Endothelial cell of umbilical vein (primary cell): ENCODE data around the gene SLC8A1. TPM values are rescaled to one million over a fixed set of nuclear protein-coding genes. Genes with fewer than 3 reads are reported as not detected.

Experiments
- BruUV-seq: library from RNA; stranded (reverse); fragments of 400-500 nt; replicated peaks from 2 replicates; lab custom pipeline; 2021; lab: Mats Ljungman, UMichigan
- CTCF ChIA-PET: fragments of 300-600, 350-600 bp; sonication (Branson Sonifier 250); formaldehyde crosslinking; loops from one replicate; lab custom pipeline; 2021; ENCODE audit warnings: antibody characterized with exemption, inconsistent platforms; lab: Charles Lee
- POLR2A ChIA-PET: fragments of 300-600, 350-600 bp; sonication (Branson Sonifier 250); formaldehyde crosslinking; loops from one replicate; lab custom pipeline; 2021; ENCODE audit warnings: antibody characterized with exemption, inconsistent platforms; lab: Charles Lee
- DNase-seq: peaks from one replicate; pipeline ENCODE4 v3.0.0-alpha.2; 2011; ENCODE audit warnings: low read depth, low spot score
- FAIRE-seq: peaks from 2 replicates; lab custom pipeline; 2011; peaks lifted over from hg19 to GRCh38; lab: Jason Lieb, UNC
- H2AFZ ChIP-seq: 2 replicates; pipeline ENCODE4 v1.6.0; 2012; ENCODE audit warnings: low read depth, low read length, control low read depth, inconsistent platforms
- H3K27ac ChIP-seq: 2 replicates; pipeline ENCODE4 v1.5.1; 2011; ENCODE audit warnings: low read depth, mild to moderate bottlenecking, control low read depth, low read length, moderate library complexity; ENCODE audit not compliant: insufficient read depth
- H3K27me3 ChIP-seq, 2 experiments: 2 replicates each; pipeline versions ENCODE4 v1.6.0 to v1.6.1; 2011; ENCODE audit warnings: low read length in 2 of 2, mixed read lengths in 1 of 2; ENCODE audit not compliant: control insufficient read depth in 2 of 2, insufficient read depth in 2 of 2
- H3K36me3 ChIP-seq, 2 experiments: 2 replicates in 1 of 2; 3 replicates in 1 of 2; pipeline ENCODE4 v1.5.1; 2011; ENCODE audit warnings: low read length in 2 of 2, mild to moderate bottlenecking in 1 of 2, moderate library complexity in 1 of 2; ENCODE audit not compliant: control insufficient read depth in 2 of 2, insufficient read depth in 2 of 2; ENCODE audit errors: extremely low read depth in 1 of 2
- H3K4me1 ChIP-seq: 3 replicates; pipeline ENCODE4 v1.5.1; 2011; ENCODE audit warnings: mild to moderate bottlenecking, low read length; ENCODE audit not compliant: control insufficient read depth, insufficient read depth; ENCODE audit errors: extremely low read depth
- H3K4me2 ChIP-seq: 2 replicates; pipeline ENCODE4 v1.6.1; 2011; ENCODE audit warnings: low read length, control low read depth, mixed read lengths; ENCODE audit not compliant: insufficient read depth
- H3K4me3 ChIP-seq, 3 experiments: fragments of 200-600 bp in 1 of 3; sonication (generic), shearing (Covaris generic) in 1 of 3; replicated peaks in 1 of 3; 2 replicates each; pipeline ENCODE4 v1.5.1; 2011 to 2016; ENCODE audit warnings: control low read depth in 3 of 3, low read length in 3 of 3, mild to moderate bottlenecking in 2 of 3, inconsistent platforms in 1 of 3, low read depth in 1 of 3, moderate library complexity in 1 of 3; ENCODE audit not compliant: insufficient read depth in 1 of 3
- H3K79me2 ChIP-seq: 2 replicates; pipeline ENCODE4 v1.6.0; 2012; ENCODE audit warnings: low read length, inconsistent platforms; ENCODE audit not compliant: control insufficient read depth, insufficient read depth
- H3K9ac ChIP-seq: replicated peaks from 2 replicates; pipeline ENCODE3; 2011; ENCODE audit warnings: low read length, control low read depth; ENCODE audit not compliant: insufficient read depth; ENCODE audit errors: extremely low read depth
- H3K9me1 ChIP-seq: replicated peaks from 3 replicates; pipeline ENCODE4 v1.6.0; 2011; ENCODE audit warnings: mild to moderate bottlenecking, low read length; ENCODE audit not compliant: control insufficient read depth, insufficient read depth; ENCODE audit errors: extremely low read depth
- H3K9me3 ChIP-seq: replicated peaks from 2 replicates; pipeline ENCODE4 v1.5.1; 2012; ENCODE audit warnings: low read length, inconsistent platforms; ENCODE audit not compliant: control insufficient read depth, insufficient read depth
- H4K20me1 ChIP-seq: replicated peaks from 2 replicates; pipeline ENCODE3; 2011; ENCODE audit warnings: mild to moderate bottlenecking, low read length; ENCODE audit not compliant: control insufficient read depth, insufficient read depth; ENCODE audit errors: extremely low read depth
- EZH2 ChIP-seq: IDR thresholded peaks from 2 replicates; pipeline ENCODE4 v1.6.1; 2012; ENCODE audit warnings: borderline replicate concordance, low read depth, mild to moderate bottlenecking, moderate library complexity, low read length, inconsistent platforms; ENCODE audit not compliant: severe bottlenecking
- FOS ChIP-seq: IDR thresholded peaks from 2 replicates; pipeline ENCODE4 v1.6.1; 2011; ENCODE audit warnings: mild to moderate bottlenecking, low read length, moderate library complexity, borderline replicate concordance; ENCODE audit not compliant: insufficient read depth
- GATA2 ChIP-seq: IDR thresholded peaks from 2 replicates; pipeline ENCODE4 v1.7.0; 2011; ENCODE audit warnings: low read depth, mild to moderate bottlenecking, moderate library complexity, mixed read lengths, low read length; ENCODE audit not compliant: insufficient read length, insufficient read depth
- JUN ChIP-seq: IDR thresholded peaks from 2 replicates; pipeline ENCODE4 v1.6.1; 2011; ENCODE audit warnings: borderline replicate concordance, low read depth; ENCODE audit not compliant: insufficient read length, insufficient read depth
- MYC ChIP-seq: IDR thresholded peaks from one replicate; pipeline ENCODE4 v1.6.1; 2011; ENCODE audit warnings: mild to moderate bottlenecking, low read depth, low read length
- POLR2A ChIP-seq: IDR thresholded peaks from 2 replicates; pipeline ENCODE4 v1.6.1; 2012; ENCODE audit warnings: low read depth, mild to moderate bottlenecking, control low read depth, low read length
- POLR2AphosphoS5 ChIP-seq: IDR thresholded peaks from 2 replicates; pipeline ENCODE4 v1.6.1; 2012; ENCODE audit warnings: low read depth, mild to moderate bottlenecking, control low read depth, low read length, moderate library complexity; ENCODE audit not compliant: insufficient read depth
- dilution Hi-C: fragments of 300-500 bp; cut with MboI; formaldehyde crosslinking; loops from one replicate; pipeline ENCODE4 v1.15.0; 2019; ENCODE audit warnings: low sequenced_read_pairs; ENCODE audit not compliant: extremely low pct_ligation_motif_present
- intact Hi-C: fragments of 100-400 bp; cut with micrococcal nuclease; formaldehyde crosslinking; loops from one replicate; pipeline ENCODE4 v1.10.0; 2022
- polyA plus RNA-seq, 4 experiments: library from polyadenylated mRNA; depleted of rRNA in 3 of 4; stranded (reverse) in 3 of 4; unstranded in 1 of 4; fragments of >200 nt; gene quantifications; 2 replicates each; pipeline versions ENCODE4 v1.2.1 to v1.2.3, GENCODE V29; 2011 to 2012; ENCODE audit warnings: missing spikeins in 1 of 4
- total RNA-seq: library from RNA; stranded (reverse); gene quantifications from 2 replicates; pipeline ENCODE4 v1.2.3, GENCODE V29; 2021
- TF ChIP-seq, protein P1 (sequence below): IDR thresholded peaks from 2 replicates; pipeline ENCODE4 v1.6.1; 2011; ENCODE audit not compliant: insufficient read depth, insufficient read length
- TF ChIP-seq, protein P2 (sequence below), 2 donors: IDR thresholded peaks; 1 replicate in 1 of 2; 2 replicates in 1 of 2; pipeline ENCODE4 v1.5.1; 2011; ENCODE audit warnings: low read length in 2 of 2, mild to moderate bottlenecking in 2 of 2, moderate library complexity in 2 of 2, control low read depth in 1 of 2, inconsistent platforms in 1 of 2, low read depth in 1 of 2; ENCODE audit not compliant: insufficient read depth in 1 of 2; ENCODE audit errors: extremely low read depth in 1 of 2

The SLC8A1 gene
- total and polyA plus RNA-seq, 2 donors (not counting 3 experiments of a cell fraction or from before 2014, with no cell fraction given): 0.19 to 1.8 TPM

DNA sequence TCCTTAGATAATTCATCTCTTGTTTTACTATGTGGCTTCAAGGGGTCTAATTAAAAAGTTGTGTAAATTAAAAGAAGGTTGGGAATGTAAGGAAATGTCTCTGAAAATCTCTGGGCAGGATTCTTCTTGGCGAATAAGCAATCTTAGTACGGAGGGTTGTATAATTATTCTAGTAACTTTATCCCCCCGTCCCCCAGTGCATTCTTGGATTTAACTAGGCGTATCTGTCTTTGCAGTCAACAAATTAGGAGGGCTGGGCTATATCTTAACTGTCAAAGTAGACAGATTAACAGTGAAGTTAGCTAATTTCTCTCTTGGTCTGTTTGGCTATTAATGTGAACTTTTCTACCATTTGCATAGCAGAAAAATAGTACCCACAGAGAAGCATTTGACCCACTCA is 343.0 kb downstream of the SLC8A1 start:
- Histone ChIP-seq H4K20me1 (no peaks in the 10 kb centered on the region), H3K4me3 (no peak overlapping the region), H3K27me3 (no peaks in the 10 kb centered on the region), H3K79me2 (no peaks in the 10 kb centered on the region), H3K9me1 (no peaks in the 10 kb centered on the region), H3K9me3 (no peaks in the 10 kb centered on the region), H2AFZ (no peak overlapping the region), H3K4me2 (no peak overlapping the region), H3K36me3 (no peaks in the 10 kb centered on the region), H3K4me1 (no peaks in the 10 kb centered on the region), H3K9ac (no peak overlapping the region), H3K27ac (no peak overlapping the region)
- BruUV-seq: no TSS peak
- CTCF ChIA-PET: interaction anchor here (0.6 kb wide), 1 partner anchor 12 kb away, joined by 3 read pairs; no protein-coding TSS in a partner anchor
- POLR2A ChIA-PET: no interaction called here
- intact Hi-C loops: no loop called here
- dilution Hi-C loops: no loop called here
- FAIRE-seq (no peak), DNase-seq (no peak)
- TF ChIP-seq GATA2: no peak
- TF ChIP-seq, protein P1, sequence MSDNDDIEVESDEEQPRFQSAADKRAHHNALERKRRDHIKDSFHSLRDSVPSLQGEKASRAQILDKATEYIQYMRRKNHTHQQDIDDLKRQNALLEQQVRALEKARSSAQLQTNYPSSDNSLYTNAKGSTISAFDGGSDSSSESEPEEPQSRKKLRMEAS: no peak
- TF ChIP-seq, protein P2, sequence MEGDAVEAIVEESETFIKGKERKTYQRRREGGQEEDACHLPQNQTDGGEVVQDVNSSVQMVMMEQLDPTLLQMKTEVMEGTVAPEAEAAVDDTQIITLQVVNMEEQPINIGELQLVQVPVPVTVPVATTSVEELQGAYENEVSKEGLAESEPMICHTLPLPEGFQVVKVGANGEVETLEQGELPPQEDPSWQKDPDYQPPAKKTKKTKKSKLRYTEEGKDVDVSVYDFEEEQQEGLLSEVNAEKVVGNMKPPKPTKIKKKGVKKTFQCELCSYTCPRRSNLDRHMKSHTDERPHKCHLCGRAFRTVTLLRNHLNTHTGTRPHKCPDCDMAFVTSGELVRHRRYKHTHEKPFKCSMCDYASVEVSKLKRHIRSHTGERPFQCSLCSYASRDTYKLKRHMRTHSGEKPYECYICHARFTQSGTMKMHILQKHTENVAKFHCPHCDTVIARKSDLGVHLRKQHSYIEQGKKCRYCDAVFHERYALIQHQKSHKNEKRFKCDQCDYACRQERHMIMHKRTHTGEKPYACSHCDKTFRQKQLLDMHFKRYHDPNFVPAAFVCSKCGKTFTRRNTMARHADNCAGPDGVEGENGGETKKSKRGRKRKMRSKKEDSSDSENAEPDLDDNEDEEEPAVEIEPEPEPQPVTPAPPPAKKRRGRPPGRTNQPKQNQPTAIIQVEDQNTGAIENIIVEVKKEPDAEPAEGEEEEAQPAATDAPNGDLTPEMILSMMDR (IDR thresholded peaks at IDR 0.05; ENCODE audit: extremely low read depth in 1 of 2, insufficient read depth in 1 of 2, low read depth in 1 of 2, low read length in 2 of 2): no peak
- TF ChIP-seq POLR2AphosphoS5: no peak
- no peak for TF ChIP-seq FOS
- TF ChIP-seq POLR2A: no peak
- TF ChIP-seq JUN: no peak
- TF ChIP-seq EZH2: no peak
- TF ChIP-seq MYC: no peak
